HG03342 (cell line): ENCODE data around the gene S100PBP.
A peak's percentile ranks its signal among the peaks of the same experiment; 100 is the strongest.

ENCODE experiments used
- ATAC-seq: cut with Tn5 transposase; IDR thresholded peaks from one replicate; pipeline ENCODE4 v1.9.1; 2021; ENCODE audit warnings: mild to moderate bottlenecking, moderate library complexity; ENCODE audit not compliant: unreplicated experiment

S100PBP gene

DNA sequence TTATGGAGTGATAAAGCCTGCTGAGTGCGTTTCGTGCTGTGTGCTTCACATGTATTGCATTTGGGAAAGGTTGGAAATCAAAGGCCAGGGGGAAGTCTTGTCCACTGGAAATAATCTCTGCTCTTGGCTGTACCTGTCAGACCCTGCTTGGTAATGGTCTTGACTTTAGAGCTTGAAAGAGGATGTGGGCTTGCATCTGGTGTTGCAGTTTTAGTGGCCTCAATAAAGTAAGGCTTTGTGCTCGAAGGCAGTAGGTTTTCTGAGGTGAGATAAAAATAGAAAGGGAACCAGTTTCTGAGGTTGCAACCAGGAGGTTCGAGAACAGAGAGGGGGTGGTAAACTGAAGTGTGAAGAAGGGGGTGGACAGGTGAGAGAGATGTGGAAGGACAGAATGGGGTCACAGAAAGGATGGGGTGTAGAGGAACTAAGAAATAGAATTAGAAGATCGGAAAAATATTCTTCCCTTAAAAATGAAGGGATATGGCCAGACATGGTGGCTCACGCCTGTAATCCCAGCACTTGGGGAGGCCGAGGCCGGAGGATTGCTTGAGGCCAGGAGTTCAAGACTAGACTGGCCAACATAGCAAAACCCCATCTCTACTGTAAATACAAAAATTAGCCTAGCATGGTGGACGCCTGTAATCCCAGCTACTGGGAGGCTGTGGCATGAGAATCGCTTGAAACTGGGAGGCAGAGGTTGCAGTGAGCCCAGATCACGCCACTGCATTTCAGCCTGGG lies 1.5 kb downstream of the S100PBP start:
- peak; percentile 36 for ATAC-seq

- no peak for ATAC-seq
Measured at GRCh38 chr1:32825181-32825580, 7.7 kb downstream of the S100PBP start.

- no peak for ATAC-seq
Measured at GRCh38 chr1:32828341-32828740, 10.9 kb downstream of the S100PBP start.

DNA sequence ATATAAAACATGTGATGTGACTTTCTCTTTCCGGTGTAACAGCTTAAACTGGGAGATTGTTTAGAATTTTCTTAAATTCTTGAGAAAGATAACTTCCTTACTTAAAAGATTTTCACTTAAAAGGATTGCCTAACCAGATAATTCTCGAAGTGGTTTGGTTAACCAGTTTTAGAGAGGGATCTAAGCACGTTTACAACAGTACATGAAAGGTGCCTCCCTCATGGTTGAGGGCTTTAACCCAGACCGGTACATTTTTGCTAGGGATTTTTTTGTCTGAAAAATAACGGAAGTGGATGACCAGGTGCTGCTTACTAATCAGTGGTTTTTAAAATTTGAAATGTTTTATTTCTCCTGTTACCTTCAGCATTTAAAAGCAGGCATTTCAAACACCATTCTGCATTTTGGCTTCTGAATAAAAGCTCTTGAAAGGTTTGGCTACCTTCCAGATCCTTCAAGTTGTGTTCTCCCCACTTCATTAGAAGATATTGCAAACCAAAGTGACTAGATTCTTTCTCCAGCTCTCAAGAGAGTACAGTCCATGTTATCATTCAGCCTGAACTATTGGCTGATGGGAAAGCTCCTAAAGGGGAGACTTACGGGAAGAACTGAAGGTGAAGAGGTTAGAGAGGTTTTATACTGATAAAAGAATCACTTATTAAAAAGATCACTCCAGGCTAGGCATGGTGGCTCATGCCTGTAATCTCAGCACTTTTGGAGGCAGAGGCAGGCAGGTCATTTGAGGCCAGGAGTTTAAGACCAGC lies 12.8 kb downstream of the S100PBP start:
- no peak for ATAC-seq

DNA sequence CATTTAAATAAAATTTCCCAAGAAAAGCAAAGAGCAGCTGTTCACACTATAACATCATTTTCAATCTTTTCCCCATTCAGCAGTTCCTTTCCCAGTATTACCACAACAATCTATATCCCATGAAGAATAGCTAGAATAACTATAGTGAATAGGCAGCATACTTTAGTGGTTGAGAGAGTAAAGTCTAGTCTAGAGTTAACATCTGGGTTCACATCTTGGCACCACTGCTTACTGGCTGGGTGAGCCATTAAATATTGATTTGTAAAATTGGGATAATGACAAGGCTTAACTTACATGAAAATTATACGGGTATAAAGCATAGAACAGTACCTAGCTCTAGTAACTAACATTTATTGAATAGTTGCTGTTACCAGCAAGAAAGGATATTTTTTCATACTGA lies 14.4 kb downstream of the S100PBP start:
- ATAC-seq, result no peak

DNA sequence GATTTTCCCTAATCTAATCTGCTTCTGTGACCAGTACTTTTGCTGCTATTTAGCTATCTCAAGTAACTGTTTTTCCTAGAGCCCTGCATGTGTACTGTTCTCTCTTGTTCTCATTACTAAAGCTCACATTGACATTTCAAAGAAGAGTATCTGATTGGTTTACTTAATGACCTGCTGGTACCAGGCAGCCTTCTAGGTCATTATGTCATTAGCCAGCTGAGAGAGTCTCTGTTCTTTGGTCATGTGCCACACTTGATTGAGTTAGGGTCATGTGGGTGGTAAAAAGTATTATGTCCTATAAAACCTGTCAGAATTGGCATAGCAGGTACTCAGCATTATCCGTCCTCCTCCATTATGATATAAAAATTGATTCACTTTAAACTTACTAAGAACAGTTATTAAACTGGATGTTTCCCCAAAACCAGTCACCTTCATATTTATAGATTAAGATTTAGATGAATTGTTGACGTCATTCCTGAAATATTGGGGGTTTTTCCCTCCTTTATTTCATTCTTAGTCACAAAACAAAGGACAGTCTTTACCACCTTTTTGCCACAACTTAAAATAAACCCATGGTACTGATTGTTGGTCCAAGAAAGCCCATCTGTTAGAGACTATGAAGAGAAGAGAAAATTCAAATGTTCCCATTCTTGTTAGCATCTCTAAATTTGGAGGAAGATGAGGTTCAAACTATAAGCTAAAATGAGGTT lies 31.1 kb downstream of the S100PBP start:
- no peak for ATAC-seq

- ATAC-seq, result no peak
Measured at GRCh38 chr1:32855861-32856617, 38.6 kb downstream of the S100PBP start.

DNA sequence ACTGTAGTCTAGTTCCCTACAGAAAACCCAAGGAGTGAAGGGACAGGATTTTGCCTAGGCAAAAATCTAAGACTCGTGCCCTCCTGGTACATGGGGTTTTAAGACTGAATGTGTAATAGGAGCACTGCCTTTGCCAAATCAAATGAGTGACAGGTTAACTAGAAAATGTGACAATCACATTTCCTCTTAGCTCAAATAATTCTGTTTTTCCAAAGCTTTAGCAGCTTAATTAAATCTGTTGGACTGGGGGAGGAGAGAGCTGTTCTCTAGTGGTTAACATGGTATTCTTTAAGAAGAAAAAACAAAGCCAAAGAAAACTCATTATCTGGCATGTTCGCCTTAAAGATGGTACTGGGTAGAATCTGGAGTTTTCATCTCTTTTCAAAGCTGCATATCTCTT lies 40.7 kb downstream of the S100PBP start:
- ATAC-seq, result no peak

GRCh38 chr1:32858791-32859190 lies 41.3 kb downstream of the S100PBP start:
- ATAC-seq, result no peak

DNA sequence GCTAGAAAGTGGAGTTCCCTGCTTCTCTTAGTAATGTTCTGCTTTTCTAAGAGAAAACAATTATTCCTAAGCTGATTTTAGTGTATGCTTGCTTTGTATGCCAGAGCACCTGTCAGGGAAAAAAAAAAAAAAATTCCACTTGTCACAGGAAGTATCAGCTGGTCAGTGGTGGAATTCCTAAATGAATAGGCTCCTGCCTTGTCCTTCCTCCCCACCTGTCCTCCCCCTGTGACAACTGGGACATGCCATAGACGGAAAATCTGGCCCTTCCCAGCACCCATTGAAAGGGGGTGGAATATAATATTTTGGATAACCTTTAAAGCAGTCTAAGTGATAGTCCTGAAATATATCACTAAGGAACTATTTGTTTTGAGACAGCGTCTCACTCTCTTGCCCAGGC lies 42.5 kb downstream of the S100PBP start:
- no peak for ATAC-seq

DNA sequence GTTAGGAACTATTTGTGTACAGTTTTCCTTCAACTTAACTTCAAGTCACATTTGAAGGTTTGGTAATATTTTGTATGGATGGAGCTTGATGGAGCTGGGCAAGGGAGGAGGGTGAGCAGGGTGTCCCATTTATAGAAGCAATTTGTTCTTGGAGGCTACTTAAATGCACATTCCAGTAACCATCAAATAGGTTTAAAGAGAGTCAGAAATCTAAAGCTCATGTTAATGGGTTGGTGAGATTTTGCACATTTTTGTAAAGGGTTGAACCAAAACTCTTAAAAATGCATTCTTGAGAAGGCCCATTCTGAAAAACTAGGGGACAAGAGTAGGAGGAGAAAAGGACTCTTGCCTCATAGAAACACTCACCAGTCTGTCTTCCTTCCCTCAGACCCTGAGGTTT lies 43.1 kb downstream of the S100PBP start:
- ATAC-seq, result no peak

GRCh38 chr1:32861904-32862695 lies 44.6 kb downstream of the S100PBP start:
- ATAC-seq, result no peak

- no peak for ATAC-seq
Measured at GRCh38 chr1:32863218-32863880, 45.9 kb downstream of the S100PBP start.

DNA sequence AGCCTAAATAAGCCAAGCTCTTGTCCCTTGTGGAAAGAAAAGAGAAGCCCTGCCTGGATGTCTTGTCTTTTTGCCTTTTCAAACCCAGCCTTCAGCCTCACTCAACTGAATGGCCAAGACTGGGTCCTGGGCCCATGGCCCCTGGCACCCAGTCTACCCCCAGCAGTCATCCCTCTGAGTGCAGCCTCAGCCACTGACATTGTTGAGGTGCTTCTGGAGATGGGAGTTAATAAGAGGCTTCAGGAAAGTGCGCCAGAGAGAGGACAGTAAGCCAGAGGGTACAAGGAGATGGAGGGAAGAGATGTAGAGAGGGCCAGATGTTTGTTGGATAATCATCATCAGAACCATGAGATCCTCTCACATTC lies 46.4 kb downstream of the S100PBP start:
- ATAC-seq, result no peak

- ATAC-seq, result no peak
Measured at GRCh38 chr1:32864375-32865019, 47.0 kb downstream of the S100PBP start.

DNA sequence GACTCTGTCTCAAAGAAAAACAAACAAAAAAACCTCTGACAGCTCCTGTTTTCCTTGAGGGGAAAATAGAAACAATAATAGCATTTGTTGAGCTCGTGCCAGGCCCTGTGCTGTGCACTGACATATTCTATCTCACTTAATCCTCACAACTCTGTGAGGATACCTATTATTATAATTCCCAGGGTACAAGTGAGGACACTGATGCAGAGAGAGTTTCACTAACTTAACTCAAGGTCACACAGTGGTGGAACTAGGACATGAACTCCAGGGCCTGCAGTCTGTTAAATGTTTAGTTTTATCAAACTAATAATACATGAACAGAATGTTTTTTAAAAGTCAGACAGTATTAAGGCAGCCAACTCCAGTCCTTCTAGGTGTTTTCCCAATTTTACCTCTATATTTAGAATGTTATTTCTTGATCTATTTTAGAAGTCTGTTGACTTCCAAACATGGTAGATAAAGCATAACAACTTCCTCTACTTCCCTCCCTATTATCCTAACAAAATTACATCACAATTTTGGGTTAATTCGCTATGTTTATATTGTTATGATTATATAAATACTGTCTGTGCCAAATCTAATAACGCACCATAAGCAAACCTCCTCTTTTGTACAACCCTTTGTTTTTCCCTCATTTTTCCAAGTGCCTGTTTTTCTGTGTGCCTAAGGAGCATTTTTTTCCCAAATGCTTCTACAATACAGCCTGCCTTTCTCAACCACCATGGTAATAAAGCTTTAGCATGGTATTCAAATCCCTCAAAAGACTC lies 48.4 kb downstream of the S100PBP start:
- no peak for ATAC-seq

DNA sequence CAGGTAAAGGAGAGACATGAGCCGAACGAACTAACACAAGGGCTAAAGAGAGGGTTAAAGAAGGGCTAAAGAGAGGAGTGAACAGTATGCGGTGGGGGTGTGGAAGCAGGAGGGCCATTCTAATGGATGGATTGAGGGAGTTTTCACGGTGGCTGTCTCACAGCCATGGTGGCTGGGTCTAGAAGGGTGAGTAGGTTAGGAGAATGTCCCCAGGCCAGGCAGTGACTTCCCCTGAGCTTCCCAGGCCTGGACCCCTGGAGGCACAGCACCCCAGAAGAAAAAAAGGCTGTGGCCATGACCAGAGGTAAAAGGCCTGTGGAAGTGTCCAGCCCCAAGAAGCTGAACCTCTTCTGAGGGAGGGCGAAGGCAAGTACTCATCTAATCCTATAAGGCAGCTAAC lies 49.7 kb downstream of the S100PBP start:
- no peak for ATAC-seq

- no peak for ATAC-seq
Measured at GRCh38 chr1:32867671-32868070, 50.2 kb downstream of the S100PBP start.

- ATAC-seq, result no peak
Measured at GRCh38 chr1:32868085-32868484, 50.6 kb downstream of the S100PBP start.
